ENCODE results near the gene PROCA1. TPM values are rescaled to one million over a fixed set of nuclear protein-coding genes. Genes with fewer than 3 reads are reported as not detected.

Gene PROCA1
- total RNA-seq, 1 donor from 2014 or later: 0.26 TPM

DNA sequence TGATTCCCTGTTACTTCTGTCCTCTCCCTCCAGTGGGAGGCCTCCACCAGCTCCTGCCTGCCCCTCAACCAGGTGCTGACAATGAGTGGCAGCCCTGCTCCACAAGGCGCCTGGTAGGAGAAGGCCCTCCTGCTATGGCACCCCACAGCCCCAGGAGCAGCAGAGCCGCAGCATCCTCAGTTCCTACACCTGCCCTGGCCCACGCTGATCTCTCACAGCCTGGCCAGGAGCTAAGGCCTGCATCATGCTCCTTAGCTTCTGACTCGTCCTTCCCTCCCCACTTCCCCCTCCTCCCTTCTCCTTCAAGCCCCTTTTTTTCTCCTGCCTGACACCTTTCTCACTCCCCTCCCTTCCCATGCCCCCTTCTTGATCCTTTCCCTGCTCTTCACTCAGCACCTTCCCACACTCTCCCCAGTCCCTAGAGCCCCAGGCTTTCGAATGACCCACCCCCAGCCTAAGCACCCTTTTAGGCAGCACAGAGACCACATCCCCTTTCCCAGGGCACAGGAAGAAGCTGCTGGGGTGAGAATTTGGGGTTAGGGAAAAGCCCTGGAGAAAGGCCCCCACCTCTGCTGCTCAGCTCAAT is 6.5 kb downstream of the PROCA1 start:
- no peak for DNase-seq (ENCODE audit: low read depth)
- peaks cover 25% of the 10 kb centered on the region for H3K36me3 ChIP-seq (ENCODE audit: control insufficient read depth, insufficient read depth, low read length)
- TF ChIP-seq, protein P1, sequence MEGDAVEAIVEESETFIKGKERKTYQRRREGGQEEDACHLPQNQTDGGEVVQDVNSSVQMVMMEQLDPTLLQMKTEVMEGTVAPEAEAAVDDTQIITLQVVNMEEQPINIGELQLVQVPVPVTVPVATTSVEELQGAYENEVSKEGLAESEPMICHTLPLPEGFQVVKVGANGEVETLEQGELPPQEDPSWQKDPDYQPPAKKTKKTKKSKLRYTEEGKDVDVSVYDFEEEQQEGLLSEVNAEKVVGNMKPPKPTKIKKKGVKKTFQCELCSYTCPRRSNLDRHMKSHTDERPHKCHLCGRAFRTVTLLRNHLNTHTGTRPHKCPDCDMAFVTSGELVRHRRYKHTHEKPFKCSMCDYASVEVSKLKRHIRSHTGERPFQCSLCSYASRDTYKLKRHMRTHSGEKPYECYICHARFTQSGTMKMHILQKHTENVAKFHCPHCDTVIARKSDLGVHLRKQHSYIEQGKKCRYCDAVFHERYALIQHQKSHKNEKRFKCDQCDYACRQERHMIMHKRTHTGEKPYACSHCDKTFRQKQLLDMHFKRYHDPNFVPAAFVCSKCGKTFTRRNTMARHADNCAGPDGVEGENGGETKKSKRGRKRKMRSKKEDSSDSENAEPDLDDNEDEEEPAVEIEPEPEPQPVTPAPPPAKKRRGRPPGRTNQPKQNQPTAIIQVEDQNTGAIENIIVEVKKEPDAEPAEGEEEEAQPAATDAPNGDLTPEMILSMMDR (IDR thresholded peaks at IDR 0.05; ENCODE audit: insufficient read depth, low read length, severe bottlenecking): no peak
- H3K27me3 ChIP-seq (ENCODE audit: control insufficient read depth, insufficient read depth, low read length): no peaks in the 10 kb centered on the region
- no peak overlapping the region for H3K4me3 ChIP-seq (ENCODE audit: low read depth, low read length)
- FAIRE-seq: no peak

DNA sequence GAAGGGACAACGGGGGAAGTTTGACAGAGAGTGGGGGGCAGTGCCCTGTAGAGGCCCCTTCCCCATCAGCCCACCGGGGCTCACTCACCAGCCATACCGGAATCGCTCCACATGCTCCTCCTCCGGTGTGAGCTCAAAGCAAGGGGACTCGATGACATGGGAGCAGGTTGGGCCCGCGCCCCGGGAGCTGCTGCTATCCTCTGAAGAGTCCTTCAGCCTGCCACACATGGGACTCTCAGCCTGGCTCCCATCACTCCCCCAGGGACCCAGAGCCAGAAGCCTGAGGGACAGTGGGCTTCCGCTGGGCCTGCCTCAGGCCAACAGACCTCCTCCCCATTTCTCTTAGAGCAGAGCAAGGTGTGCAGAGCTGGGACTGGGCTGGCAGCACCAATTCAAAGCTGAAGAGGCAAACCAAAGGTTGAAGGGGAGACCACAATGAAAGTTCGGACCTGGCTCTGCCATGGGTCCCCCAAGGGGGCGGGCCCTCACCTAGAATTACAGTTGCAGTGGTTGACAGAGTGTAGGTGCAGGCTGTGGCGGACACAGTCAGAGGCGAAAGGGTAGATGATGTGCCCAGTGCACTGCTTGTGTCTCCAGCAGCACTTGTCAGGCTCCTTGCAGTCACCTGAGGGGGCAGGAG is 7.3 kb downstream of the PROCA1 start:
- Histone ChIP-seq H3K27me3 (ENCODE audit: control insufficient read depth, insufficient read depth, low read length) (no peaks in the 10 kb centered on the region), H3K4me3 (ENCODE audit: low read depth, low read length) (no peak overlapping the region), H3K36me3 (ENCODE audit: control insufficient read depth, insufficient read depth, low read length) (peaks cover 30% of the 10 kb centered on the region)
- DNase-seq (ENCODE audit: low read depth) (no peak), FAIRE-seq (no peak)
- TF ChIP-seq, protein P1 (IDR thresholded peaks at IDR 0.05; ENCODE audit: insufficient read depth, low read length, severe bottlenecking): no peak

DNA sequence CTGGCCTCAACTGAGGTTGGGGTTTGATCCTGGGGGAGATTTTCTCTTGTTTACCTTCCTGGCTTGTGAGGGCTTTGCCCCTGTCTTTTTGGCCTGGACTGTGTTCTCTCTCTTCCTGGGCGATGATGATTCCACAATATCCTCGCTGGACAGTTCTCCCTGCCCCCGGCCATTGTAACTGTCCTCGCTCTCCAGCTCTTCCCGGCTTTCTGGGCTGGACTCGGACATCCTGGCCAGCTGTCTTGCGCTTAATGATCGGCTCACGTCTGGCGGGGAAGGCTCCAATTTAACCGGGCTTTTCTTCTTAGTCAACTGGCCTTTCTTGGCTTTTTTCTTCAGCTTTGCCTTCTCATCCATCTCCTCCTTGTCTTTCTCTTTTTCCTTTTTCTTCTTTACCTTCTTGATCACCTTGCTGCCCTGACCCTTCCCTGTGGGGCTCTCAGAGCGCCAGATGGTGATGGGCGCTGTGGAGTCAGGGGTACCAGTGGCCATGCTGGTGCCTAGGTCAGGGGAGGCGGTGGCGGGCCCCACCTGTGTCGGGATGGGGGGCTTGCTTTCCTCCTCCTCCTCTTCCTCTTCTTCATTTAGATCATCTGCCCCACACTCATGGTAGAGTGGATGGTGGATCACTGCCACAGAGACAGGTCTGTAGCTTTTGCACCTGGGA is 8.0 kb downstream of the PROCA1 start:
- peaks cover 32% of the 10 kb centered on the region for H3K36me3 ChIP-seq (ENCODE audit: control insufficient read depth, insufficient read depth, low read length)
- FAIRE-seq: no peak
- DNase-seq (ENCODE audit: low read depth): no peak
- TF ChIP-seq, protein P1 (IDR thresholded peaks at IDR 0.05; ENCODE audit: insufficient read depth, low read length, severe bottlenecking): no peak
- no peak overlapping the region for H3K4me3 ChIP-seq (ENCODE audit: low read depth, low read length)
- H3K27me3 ChIP-seq (ENCODE audit: control insufficient read depth, insufficient read depth, low read length): no peaks in the 10 kb centered on the region

DNA sequence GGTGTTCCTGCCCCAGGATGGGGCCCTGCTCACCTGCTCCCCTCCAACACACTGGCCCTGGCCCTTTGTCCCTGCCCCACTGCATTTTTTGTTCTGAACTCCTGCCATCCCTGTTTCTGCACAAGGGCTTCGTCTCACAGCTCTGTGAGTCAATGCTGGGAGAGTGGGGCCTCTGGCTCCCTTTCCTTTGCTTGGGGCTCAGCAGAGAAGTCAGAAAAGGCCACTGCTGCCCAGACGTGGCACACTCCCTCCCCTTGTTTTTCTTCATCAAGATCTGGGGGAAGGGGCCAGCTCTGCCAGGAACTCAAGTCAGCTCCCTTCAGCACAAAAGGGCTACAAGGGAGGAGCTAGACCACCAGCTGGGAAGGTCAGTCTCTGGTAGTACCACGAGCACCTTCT is 8.9 kb downstream of the PROCA1 start:
- Histone ChIP-seq H3K4me3 (ENCODE audit: low read depth, low read length) (no peak overlapping the region), H3K27me3 (ENCODE audit: control insufficient read depth, insufficient read depth, low read length) (no peaks in the 10 kb centered on the region), H3K36me3 (ENCODE audit: control insufficient read depth, insufficient read depth, low read length) (peaks cover 39% of the 10 kb centered on the region)
- DNase-seq (ENCODE audit: low read depth) (no peak), FAIRE-seq (no peak)
- TF ChIP-seq, protein P1 (IDR thresholded peaks at IDR 0.05; ENCODE audit: insufficient read depth, low read length, severe bottlenecking): no peak

DNA sequence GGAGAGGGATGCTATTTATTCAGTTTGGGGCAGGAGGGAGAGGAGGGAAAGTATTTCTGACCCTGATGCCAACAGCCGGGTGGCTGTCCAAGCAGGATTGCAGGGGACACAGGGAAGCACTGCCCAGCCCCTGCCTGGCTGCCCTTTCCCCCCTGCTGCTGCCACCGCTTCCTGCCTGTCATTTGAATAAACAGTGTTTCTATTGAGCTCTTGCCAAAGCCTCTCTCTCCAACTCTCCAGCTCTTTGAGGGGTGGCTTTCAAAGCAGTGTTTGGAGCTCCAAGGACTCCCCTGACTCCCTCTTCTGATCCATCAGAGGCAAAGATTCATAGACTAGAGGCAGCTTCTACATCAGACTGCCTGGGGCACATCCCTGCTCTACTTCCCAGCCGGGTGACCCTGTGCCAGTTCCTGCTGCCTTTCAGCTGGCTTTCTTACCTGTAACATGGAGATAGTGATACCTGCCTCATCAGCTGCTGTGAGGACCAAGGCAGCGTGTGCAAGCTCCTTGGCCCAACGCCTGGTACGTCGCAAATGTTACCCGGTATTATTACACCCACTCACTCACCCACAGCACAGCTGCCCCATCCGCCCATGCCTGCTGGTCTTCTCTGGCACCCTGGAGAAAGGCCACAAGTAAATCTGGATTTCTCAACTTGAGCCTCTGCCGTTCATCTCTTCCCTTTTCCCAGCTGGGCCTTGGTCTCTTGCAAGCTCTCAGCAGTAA is 9.5 kb downstream of the PROCA1 start:
- no peak for DNase-seq (ENCODE audit: low read depth)
- no peak for FAIRE-seq
- peaks cover 44% of the 10 kb centered on the region for H3K36me3 ChIP-seq (ENCODE audit: control insufficient read depth, insufficient read depth, low read length)

More for the DNA sequence above, 9.5 kb downstream of the PROCA1 start:
- TF ChIP-seq, protein P1 (IDR thresholded peaks at IDR 0.05; ENCODE audit: insufficient read depth, low read length, severe bottlenecking): no peak
- Histone ChIP-seq H3K27me3 (ENCODE audit: control insufficient read depth, insufficient read depth, low read length) (no peaks in the 10 kb centered on the region), H3K4me3 (ENCODE audit: low read depth, low read length) (no peak overlapping the region)

Data from bronchial epithelial cell (primary cell).